Trophoblast cell (in vitro differentiated cells and primary cell): ENCODE measurements around the gene CDYL.

Source experiments
- DNase-seq, 2 donors: peaks; one replicate each; pipeline ENCODE4 v3.0.0-alpha.2; 2016
- H2AFZ ChIP-seq: 2 replicates; pipeline ENCODE4 v1.6.1; 2013; ENCODE audit warnings: low read length, moderate library complexity, mild to moderate bottlenecking; ENCODE audit not compliant: insufficient read depth, poor library complexity
- H2AK5ac ChIP-seq: 2 replicates; pipeline ENCODE4 v1.6.1; 2013; ENCODE audit warnings: mild to moderate bottlenecking, low read length
- H2BK120ac ChIP-seq: 2 replicates; pipeline ENCODE4 v1.6.1; 2013; ENCODE audit warnings: low read length, mild to moderate bottlenecking, moderate library complexity; ENCODE audit not compliant: insufficient read depth, poor library complexity
- H2BK12ac ChIP-seq: 2 replicates; pipeline ENCODE4 v1.6.1; 2013; ENCODE audit warnings: mild to moderate bottlenecking, low read length, moderate library complexity
- H2BK5ac ChIP-seq: 2 replicates; pipeline ENCODE4 v1.6.1; 2013; ENCODE audit warnings: low read length, low read depth, moderate library complexity, mild to moderate bottlenecking; ENCODE audit not compliant: poor library complexity
- H3K14ac ChIP-seq: 2 replicates; pipeline ENCODE4 v1.6.1; 2013; ENCODE audit warnings: mild to moderate bottlenecking, low read length
- H3K18ac ChIP-seq: 2 replicates; pipeline ENCODE4 v1.6.1; 2013; ENCODE audit warnings: mild to moderate bottlenecking, low read length
- H3K23ac ChIP-seq: 2 replicates; pipeline ENCODE4 v1.6.1; 2013; ENCODE audit warnings: low read length
- H3K27ac ChIP-seq: 2 replicates; pipeline ENCODE4 v1.5.1; 2013; ENCODE audit warnings: low read depth, mild to moderate bottlenecking, inconsistent platforms, low read length, moderate library complexity
- H3K27me3 ChIP-seq: 2 replicates; pipeline ENCODE4 v1.6.1; 2013; ENCODE audit warnings: inconsistent platforms, mild to moderate bottlenecking, low read length, moderate library complexity; ENCODE audit not compliant: insufficient read depth
- H3K36me3 ChIP-seq, 2 experiments: 1 replicate in 1 of 2; 2 replicates in 1 of 2; pipeline ENCODE4 v1.6.1; 2013; ENCODE audit warnings: low read length in 2 of 2, mild to moderate bottlenecking in 2 of 2, moderate library complexity in 1 of 2; ENCODE audit not compliant: insufficient read depth in 2 of 2, control insufficient read depth in 1 of 2
- H3K4ac ChIP-seq: 2 replicates; pipeline ENCODE4 v1.6.1; 2013; ENCODE audit warnings: low read depth, mild to moderate bottlenecking, low read length, moderate library complexity
- H3K4me1 ChIP-seq, 2 experiments: 1 replicate in 1 of 2; 2 replicates in 1 of 2; pipeline ENCODE4 v1.6.1; 2013; ENCODE audit warnings: low read length in 2 of 2, mild to moderate bottlenecking in 2 of 2, moderate library complexity in 1 of 2; ENCODE audit not compliant: insufficient read depth in 2 of 2, control insufficient read depth in 1 of 2
- H3K4me2 ChIP-seq: 2 replicates; pipeline ENCODE4 v1.6.1; 2013; ENCODE audit warnings: inconsistent platforms, mild to moderate bottlenecking, low read length, moderate library complexity
- H3K4me3 ChIP-seq: 2 replicates; pipeline ENCODE4 v1.5.1; 2013; ENCODE audit warnings: mild to moderate bottlenecking, low read depth, low read length, inconsistent platforms
- H3K79me1 ChIP-seq: one replicate; pipeline ENCODE4 v1.6.1; 2013; ENCODE audit warnings: low read length
- H3K79me2 ChIP-seq: 2 replicates; pipeline ENCODE4 v1.6.1; 2013; ENCODE audit warnings: low read length, mild to moderate bottlenecking; ENCODE audit not compliant: control insufficient read depth, insufficient read depth, poor library complexity
- H3K9ac ChIP-seq: 2 replicates; pipeline ENCODE4 v1.6.1; 2013; ENCODE audit warnings: mild to moderate bottlenecking, low read length
- H3K9me3 ChIP-seq: 2 replicates; pipeline ENCODE4 v1.6.1; 2013; ENCODE audit warnings: low read depth, mild to moderate bottlenecking, control low read depth, inconsistent platforms, low read length; ENCODE audit not compliant: insufficient read depth
- H4K12ac ChIP-seq: 2 replicates; pipeline ENCODE4 v1.6.1; 2013; ENCODE audit warnings: low read depth, mild to moderate bottlenecking, low read length, moderate library complexity
- H4K8ac ChIP-seq: 2 replicates; pipeline ENCODE4 v1.6.1; 2013; ENCODE audit warnings: low read depth, mild to moderate bottlenecking, low read length, moderate library complexity
- H4K91ac ChIP-seq: one replicate; pipeline ENCODE4 v1.6.1; 2013; ENCODE audit warnings: low read depth, mild to moderate bottlenecking, low read length, moderate library complexity
- WGBS: extraction: QIAGEN DNeasy Blood & Tissue Kit; methylation state at CpG from one replicate; pipeline ENCODE4 v1.1.7; 2013; ENCODE audit warnings: missing lambda C conversion rate; ENCODE audit not compliant: insufficient read length, insufficient coverage; ENCODE audit errors: extremely low coverage; 5-methylcytosine and 5-hydroxymethylcytosine counted together

Gene CDYL

DNA sequence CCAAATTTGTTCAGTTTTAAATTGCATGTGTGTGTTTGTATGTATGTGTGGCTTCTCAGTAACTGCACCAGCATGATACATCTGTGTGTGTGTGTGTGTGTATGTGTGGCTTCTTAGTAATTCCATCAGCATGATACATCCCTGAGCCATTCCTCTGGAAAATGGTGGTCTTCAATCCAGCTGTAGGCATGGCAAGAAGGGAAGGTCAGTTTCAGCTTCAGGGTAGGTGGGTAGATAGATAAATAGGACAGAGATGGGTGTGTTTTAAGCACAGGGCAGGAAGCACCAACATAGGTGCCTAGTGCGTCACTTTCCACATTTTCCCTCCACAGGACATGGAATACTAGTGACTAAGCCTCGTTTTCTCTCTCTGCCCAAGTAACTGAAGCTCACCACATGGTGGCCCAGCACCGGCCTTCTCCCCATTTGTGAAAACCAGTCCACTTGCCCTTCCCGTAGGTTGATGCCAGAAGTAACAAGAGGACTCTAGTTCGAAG, 144.8 kb downstream of the CDYL start:
- H3K4me1 ChIP-seq = peaks cover 4 to 11% of the 10 kb centered on the region in 2 experiments
- H3K4me3 ChIP-seq = no peak overlapping the region
- no peaks in the 10 kb centered on the region for H3K27me3 ChIP-seq
- no peak overlapping the region for H2BK12ac ChIP-seq
- H4K12ac ChIP-seq = no peak overlapping the region
- no peak overlapping the region for H2AFZ ChIP-seq
- H3K36me3 ChIP-seq = peaks cover 0 to 7% of the 10 kb centered on the region in 2 experiments
- no peak overlapping the region for H4K8ac ChIP-seq
- no peak overlapping the region for H3K18ac ChIP-seq
- no peak overlapping the region for H3K23ac ChIP-seq
- H3K9me3 ChIP-seq = no peaks in the 10 kb centered on the region
- H3K4me2 ChIP-seq = no peak overlapping the region
- H4K91ac ChIP-seq = no peak overlapping the region
- peaks cover 2% of the 10 kb centered on the region for H3K79me1 ChIP-seq
- H3K14ac ChIP-seq = no peak overlapping the region
- H3K27ac ChIP-seq = no peak overlapping the region
- no peak overlapping the region for H2BK120ac ChIP-seq
- no peak overlapping the region for H3K4ac ChIP-seq
- no CpG with 5 or more reads among the region's 5 CpGs for WGBS
- H3K79me2 ChIP-seq = peaks cover 8% of the 10 kb centered on the region
- peak; percentile 76 to 78 for DNase-seq
- H2BK5ac ChIP-seq = no peak overlapping the region
- no peak overlapping the region for H2AK5ac ChIP-seq
- no peak overlapping the region for H3K9ac ChIP-seq

DNA sequence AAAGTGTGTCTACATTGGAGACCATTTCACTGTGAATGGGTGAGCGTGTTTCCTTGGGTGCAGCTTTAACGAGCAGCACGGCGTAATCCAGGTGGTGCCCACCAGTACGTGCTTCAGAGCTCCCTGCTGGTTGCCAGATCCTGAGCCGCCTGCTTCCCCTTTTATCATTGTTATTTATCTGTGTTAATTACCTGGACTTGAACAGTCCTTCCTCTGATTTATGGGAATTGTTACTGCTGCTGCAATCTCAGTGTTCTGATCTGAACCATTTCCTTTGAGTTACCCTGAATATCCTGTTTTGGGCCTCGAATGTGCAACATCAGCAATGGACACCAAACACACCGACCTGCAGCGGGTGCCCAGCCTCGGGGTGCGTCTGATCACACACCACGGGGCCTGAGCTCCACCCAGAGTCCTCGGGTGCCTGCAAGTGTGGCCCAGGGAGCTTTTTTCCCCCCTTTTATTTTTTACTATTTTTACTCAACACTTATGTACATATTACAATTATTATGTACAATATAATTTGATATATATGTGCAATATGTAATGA, 146.4 kb downstream of the CDYL start:
- Histone ChIP-seq H2BK12ac (no peak overlapping the region), H3K18ac (no peak overlapping the region), H3K27ac (no peak overlapping the region), H3K23ac (no peak overlapping the region), H4K8ac (no peak overlapping the region), H3K4me2 (no peak overlapping the region), H3K79me1 (peaks cover 2% of the 10 kb centered on the region), H4K91ac (no peak overlapping the region), H3K9me3 (no peaks in the 10 kb centered on the region), H2BK120ac (no peak overlapping the region), H3K36me3 (peaks cover 0 to 3% of the 10 kb centered on the region in 2 experiments), H2BK5ac (no peak overlapping the region), H2AFZ (no peak overlapping the region), H3K4me1 (peaks cover 4 to 11% of the 10 kb centered on the region in 2 experiments), H3K14ac (no peak overlapping the region), H4K12ac (no peak overlapping the region), H2AK5ac (no peak overlapping the region), H3K79me2 (peaks cover 7% of the 10 kb centered on the region), H3K9ac (no peak overlapping the region), H3K4me3 (no peak overlapping the region), H3K27me3 (no peaks in the 10 kb centered on the region), H3K4ac (peak overlapping the region; percentile 49)
- WGBS = no CpG with 5 or more reads among the region's 13 CpGs
- no peak for DNase-seq

DNA sequence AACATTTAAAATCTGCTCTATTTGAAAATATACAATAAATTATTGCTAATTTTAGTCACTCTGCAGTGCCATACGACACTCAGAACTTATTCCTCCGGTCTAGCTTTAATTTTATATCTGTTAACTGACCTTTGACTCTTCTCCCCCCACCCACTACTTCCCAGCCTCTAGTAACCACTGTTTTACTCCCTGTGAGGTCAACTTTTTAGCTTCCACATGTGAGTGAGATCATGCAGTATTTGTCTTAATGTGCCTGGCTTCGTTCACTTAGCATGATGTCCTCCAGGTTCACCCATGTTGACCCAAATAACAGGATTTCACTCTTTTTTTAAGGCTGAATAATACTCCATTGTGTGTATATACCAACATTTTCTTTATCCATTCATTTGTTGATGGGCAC, 146.9 kb downstream of the CDYL start:
- Histone ChIP-seq H3K79me1 (peaks cover 2% of the 10 kb centered on the region), H2AFZ (no peak overlapping the region), H3K9ac (no peak overlapping the region), H3K14ac (no peak overlapping the region), H3K4me3 (no peak overlapping the region), H2BK120ac (no peak overlapping the region), H4K91ac (no peak overlapping the region), H3K23ac (no peak overlapping the region), H2AK5ac (no peak overlapping the region), H3K36me3 (peaks cover 0 to 3% of the 10 kb centered on the region in 2 experiments), H3K18ac (no peak overlapping the region), H3K4me2 (no peak overlapping the region), H3K27me3 (no peaks in the 10 kb centered on the region), H2BK5ac (no peak overlapping the region), H3K79me2 (peaks cover 7% of the 10 kb centered on the region), H2BK12ac (no peak overlapping the region), H3K4me1 (peaks cover 4 to 11% of the 10 kb centered on the region in 2 experiments), H3K9me3 (no peaks in the 10 kb centered on the region), H3K4ac (no peak overlapping the region), H3K27ac (no peak overlapping the region), H4K12ac (no peak overlapping the region), H4K8ac (no peak overlapping the region)
- WGBS = no CpG with 5 or more reads among the region's 3 CpGs
- DNase-seq = no peak

DNA sequence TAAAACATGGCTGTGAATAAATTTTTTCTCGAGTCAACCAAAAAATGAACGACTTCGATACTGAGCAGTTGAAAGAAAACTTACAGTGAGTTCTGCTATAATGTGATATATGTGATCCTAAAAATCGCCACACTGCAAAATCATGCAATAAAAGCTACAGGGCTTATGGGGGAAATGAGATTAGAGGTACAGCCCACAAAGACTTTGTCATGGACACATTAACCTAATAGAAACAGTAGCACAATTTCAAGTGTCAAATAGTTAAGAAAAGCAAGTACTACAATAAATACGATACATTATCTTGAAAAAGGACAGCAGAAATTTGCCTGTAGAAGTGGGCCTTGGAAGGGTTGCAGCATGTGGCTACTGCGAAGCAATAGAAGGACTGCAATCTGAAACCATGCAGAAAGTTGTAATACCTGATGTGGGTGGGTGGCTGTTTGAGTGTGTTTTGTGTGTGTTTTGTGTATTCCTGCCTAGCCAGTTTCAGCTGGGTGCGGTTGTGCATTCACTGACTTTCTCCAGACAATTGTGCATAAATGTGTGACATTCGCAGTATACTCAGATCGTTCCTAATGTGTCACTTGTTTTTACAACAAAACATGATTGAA, 148.6 kb downstream of the CDYL start:
- Histone ChIP-seq H3K4me1 (peaks cover 4 to 11% of the 10 kb centered on the region in 2 experiments), H3K4me3 (no peak overlapping the region), H3K23ac (no peak overlapping the region), H3K79me1 (peaks cover 2% of the 10 kb centered on the region), H2AK5ac (no peak overlapping the region), H2BK5ac (no peak overlapping the region), H4K91ac (no peak overlapping the region), H3K9me3 (no peaks in the 10 kb centered on the region), H3K27me3 (no peaks in the 10 kb centered on the region), H2BK12ac (no peak overlapping the region), H3K9ac (no peak overlapping the region), H3K27ac (no peak overlapping the region), H4K8ac (no peak overlapping the region), H3K4ac (no peak overlapping the region), H3K36me3 (peaks cover 0 to 3% of the 10 kb centered on the region in 2 experiments), H4K12ac (no peak overlapping the region), H3K4me2 (no peak overlapping the region), H3K18ac (no peak overlapping the region), H3K14ac (no peak overlapping the region), H2BK120ac (no peak overlapping the region), H3K79me2 (peaks cover 7% of the 10 kb centered on the region), H2AFZ (no peak overlapping the region)
- no peak for DNase-seq
- no CpG with 5 or more reads among the region's 9 CpGs for WGBS
